ENCODE results near the gene SLC2A9.

DNA sequence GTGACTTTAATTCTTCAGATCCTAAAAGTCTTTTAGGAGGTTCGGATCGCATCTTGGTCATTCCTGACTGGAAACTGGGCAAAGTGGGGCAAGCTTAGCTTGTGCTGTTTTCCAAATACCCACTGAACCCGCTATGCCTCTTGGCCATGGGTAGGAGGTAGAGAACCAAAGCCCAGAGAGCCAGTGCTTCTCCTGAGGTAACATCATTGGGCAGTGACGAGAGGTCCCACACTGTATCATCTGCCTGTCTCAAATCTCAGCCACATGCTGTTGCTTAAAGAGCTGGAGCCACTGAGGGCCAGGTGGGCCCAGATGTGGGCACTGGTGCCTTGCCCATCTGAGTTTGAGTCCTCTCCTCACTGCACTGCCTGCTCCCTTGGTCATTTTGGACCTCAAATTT lies 68.2 kb downstream of the SLC2A9 start:
- TF ChIP-seq, protein P1, sequence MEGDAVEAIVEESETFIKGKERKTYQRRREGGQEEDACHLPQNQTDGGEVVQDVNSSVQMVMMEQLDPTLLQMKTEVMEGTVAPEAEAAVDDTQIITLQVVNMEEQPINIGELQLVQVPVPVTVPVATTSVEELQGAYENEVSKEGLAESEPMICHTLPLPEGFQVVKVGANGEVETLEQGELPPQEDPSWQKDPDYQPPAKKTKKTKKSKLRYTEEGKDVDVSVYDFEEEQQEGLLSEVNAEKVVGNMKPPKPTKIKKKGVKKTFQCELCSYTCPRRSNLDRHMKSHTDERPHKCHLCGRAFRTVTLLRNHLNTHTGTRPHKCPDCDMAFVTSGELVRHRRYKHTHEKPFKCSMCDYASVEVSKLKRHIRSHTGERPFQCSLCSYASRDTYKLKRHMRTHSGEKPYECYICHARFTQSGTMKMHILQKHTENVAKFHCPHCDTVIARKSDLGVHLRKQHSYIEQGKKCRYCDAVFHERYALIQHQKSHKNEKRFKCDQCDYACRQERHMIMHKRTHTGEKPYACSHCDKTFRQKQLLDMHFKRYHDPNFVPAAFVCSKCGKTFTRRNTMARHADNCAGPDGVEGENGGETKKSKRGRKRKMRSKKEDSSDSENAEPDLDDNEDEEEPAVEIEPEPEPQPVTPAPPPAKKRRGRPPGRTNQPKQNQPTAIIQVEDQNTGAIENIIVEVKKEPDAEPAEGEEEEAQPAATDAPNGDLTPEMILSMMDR (IDR thresholded peaks at IDR 0.05): no peak
- TF ChIP-seq POLR2AphosphoS5 (IDR thresholded peaks at IDR 0.05): no peak
